DND-41 (cell line): Measurements from ENCODE around the gene NRCAM.

Experiments
- EZH2 ChIP-seq: IDR thresholded peaks from 3 replicates; pipeline ENCODE4 v1.6.1; 2012; ENCODE audit warnings: borderline replicate concordance, low read depth, mild to moderate bottlenecking, moderate library complexity, low read length, inconsistent platforms; ENCODE audit not compliant: severe bottlenecking
- TF ChIP-seq, protein P1 (sequence below): IDR thresholded peaks from 2 replicates; pipeline ENCODE4 v1.5.1; 2012; ENCODE audit warnings: borderline replicate concordance, low read length, moderate library complexity, mild to moderate bottlenecking; ENCODE audit not compliant: poor library complexity, severe bottlenecking; ENCODE audit errors: extremely low read depth

DNA sequence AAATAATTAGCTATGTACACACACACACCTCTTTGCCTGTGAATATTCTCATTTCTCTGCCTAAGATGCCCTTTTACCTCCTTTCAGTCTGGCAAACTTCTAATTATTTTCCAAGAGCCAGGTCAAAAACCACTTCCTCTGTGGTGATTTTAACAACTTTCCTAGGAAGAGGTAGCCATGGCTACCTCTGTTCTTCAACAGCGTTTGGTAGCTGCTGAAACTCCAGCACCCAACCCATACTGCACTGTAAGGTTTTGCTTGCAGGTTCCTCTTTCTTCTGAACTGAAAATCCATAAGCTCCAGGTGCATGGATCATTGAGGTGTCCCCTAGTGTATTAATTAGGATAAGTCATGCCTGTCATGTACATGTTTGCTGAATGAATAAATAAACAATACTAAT is 25.6 kb downstream of the NRCAM start:
- TF ChIP-seq, protein P1, sequence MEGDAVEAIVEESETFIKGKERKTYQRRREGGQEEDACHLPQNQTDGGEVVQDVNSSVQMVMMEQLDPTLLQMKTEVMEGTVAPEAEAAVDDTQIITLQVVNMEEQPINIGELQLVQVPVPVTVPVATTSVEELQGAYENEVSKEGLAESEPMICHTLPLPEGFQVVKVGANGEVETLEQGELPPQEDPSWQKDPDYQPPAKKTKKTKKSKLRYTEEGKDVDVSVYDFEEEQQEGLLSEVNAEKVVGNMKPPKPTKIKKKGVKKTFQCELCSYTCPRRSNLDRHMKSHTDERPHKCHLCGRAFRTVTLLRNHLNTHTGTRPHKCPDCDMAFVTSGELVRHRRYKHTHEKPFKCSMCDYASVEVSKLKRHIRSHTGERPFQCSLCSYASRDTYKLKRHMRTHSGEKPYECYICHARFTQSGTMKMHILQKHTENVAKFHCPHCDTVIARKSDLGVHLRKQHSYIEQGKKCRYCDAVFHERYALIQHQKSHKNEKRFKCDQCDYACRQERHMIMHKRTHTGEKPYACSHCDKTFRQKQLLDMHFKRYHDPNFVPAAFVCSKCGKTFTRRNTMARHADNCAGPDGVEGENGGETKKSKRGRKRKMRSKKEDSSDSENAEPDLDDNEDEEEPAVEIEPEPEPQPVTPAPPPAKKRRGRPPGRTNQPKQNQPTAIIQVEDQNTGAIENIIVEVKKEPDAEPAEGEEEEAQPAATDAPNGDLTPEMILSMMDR: no peak
- no peak for TF ChIP-seq EZH2
